Activated T-helper 2 cell treated with anti-CD3 and anti-CD28 coated beads, Interferon-gamma antibody, Interleukin-2, Interleukin-4, amounts not matched to agents 10 μg/mL and 5 μg/mL and 100 μg/mL, durations not matched to agents 14 hours and 24 hours and 36 hours (primary cell): ENCODE data around the gene BCL7A. TPM values are rescaled to one million over a fixed set of nuclear protein-coding genes. Genes with fewer than 3 reads are reported as not detected.

Source experiments
- DNase-seq: peaks from one replicate; pipeline ENCODE4 v3.0.0; 2021; ENCODE audit warnings: low spot score
- H3K27ac Mint-ChIP-seq: one replicate; pipeline ENCODE4 v1.8.0; 2021; ENCODE audit warnings: mixed read lengths
- H3K27me3 Mint-ChIP-seq: one replicate; pipeline ENCODE4 v1.8.0; 2021; ENCODE audit warnings: low read depth, mixed read lengths
- H3K36me3 Mint-ChIP-seq: one replicate; pipeline ENCODE4 v1.8.0; 2021; ENCODE audit warnings: low read depth, mixed read lengths
- H3K4me1 Mint-ChIP-seq: one replicate; pipeline ENCODE4 v1.8.0; 2021; ENCODE audit warnings: low read depth, mixed read lengths
- H3K4me3 Mint-ChIP-seq: one replicate; pipeline ENCODE4 v1.8.0; 2021; ENCODE audit warnings: low read depth, mild to moderate bottlenecking, moderate library complexity, mixed read lengths
- H3K9me3 Mint-ChIP-seq: one replicate; pipeline ENCODE4 v1.8.0; 2021; ENCODE audit warnings: mixed read lengths
- intact Hi-C: fragments of 100-400 bp; cut with micrococcal nuclease; formaldehyde crosslinking; loops from one replicate; pipeline ENCODE4 v1.15.1; 2023
- total RNA-seq: library from RNA; stranded (reverse); gene quantifications from 2 replicates; pipeline ENCODE4 v1.2.3, GENCODE V29; 2022

BCL7A gene
- total RNA-seq, 1 donor from 2014 or later, result 11.4 TPM

DNA sequence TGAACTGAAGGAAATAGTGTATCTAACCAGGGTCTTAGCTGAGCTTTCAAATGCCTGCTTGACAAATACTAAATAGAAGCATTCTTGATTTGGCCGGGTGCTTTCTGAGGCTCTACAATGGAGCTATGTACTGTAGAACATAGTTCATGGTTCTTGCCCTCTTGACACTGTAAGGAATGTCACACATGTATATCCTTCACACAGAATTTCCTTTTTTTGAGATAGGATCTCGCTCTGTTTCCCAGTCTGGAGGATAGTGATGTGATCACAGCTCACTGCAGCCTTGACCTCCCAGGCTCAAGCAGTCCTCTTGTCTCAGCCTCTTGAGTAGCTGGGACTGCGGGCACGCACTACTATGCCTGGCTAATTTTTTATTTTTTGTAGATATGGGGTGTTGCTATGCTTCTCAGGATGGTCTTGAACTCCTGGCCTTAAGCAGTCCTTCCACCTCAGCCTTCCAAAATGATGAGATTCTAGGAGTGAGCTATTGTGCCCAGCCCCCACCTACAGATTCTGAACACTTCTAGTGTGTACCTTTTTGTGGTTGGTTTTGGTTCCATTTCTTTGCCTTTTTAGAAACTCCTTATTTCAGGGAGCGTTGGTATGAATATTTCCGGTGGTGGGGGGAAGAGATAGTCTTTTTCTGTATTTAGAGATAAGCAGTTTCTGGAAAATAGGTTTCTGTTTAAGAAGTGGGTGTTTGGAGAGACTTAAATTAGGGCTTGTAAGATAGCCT, 61.1 kb downstream of the BCL7A start:
- no peak for DNase-seq
- Mint-ChIP-seq H3K4me3 (peak overlapping the region; percentile 44), H3K36me3 (peaks cover 46% of the 10 kb centered on the region), H3K4me1 (peaks cover 58% of the 10 kb centered on the region), H3K27ac (peak overlapping the region; percentile 48), H3K9me3 (no peaks in the 10 kb centered on the region), H3K27me3 (no peaks in the 10 kb centered on the region)
- intact Hi-C loops, result loop anchor here (1.0 to 5.0 kb wide), 2 partner anchors 26 to 90 kb away; no protein-coding TSS in a partner anchor

GRCh38 chr12:122084857-122085405, 63.2 kb downstream of the BCL7A start:
- Mint-ChIP-seq H3K27me3 (no peaks in the 10 kb centered on the region), H3K27ac (no peak overlapping the region), H3K9me3 (no peaks in the 10 kb centered on the region), H3K4me1 (peaks cover 57% of the 10 kb centered on the region), H3K36me3 (peaks cover 57% of the 10 kb centered on the region), H3K4me3 (no peak overlapping the region)
- DNase-seq, result no peak
- intact Hi-C loops, result loop anchor here (5.0 kb wide), 1 partner anchor 93 kb away; no protein-coding TSS in a partner anchor

DNA sequence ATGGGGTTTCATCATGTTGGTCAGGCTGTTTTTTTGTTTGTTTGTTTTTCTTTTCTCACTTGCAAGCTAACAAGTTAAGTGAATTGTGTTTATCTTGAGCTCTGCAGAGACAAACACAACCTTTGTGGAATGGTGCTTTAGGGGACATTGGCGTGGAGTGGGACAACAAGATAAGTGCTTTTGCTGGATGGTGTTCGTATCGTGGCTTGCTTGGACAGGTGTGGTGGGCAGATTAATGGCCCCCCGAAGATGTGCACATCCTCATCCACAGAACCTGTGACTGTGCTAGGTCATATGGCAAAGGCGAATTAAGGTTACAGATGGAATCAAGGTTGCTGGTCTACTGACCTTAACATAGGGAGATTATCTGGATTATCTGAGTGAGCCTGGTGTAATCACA, 63.9 kb downstream of the BCL7A start:
- peaks cover 51% of the 10 kb centered on the region for H3K4me1 Mint-ChIP-seq
- H3K27me3 Mint-ChIP-seq, result no peaks in the 10 kb centered on the region
- no peak overlapping the region for H3K4me3 Mint-ChIP-seq
- no peaks in the 10 kb centered on the region for H3K9me3 Mint-ChIP-seq
- intact Hi-C loops, result no loop called here
- no peak for DNase-seq
- H3K36me3 Mint-ChIP-seq, result peaks cover 57% of the 10 kb centered on the region
- no peak overlapping the region for H3K27ac Mint-ChIP-seq

DNA sequence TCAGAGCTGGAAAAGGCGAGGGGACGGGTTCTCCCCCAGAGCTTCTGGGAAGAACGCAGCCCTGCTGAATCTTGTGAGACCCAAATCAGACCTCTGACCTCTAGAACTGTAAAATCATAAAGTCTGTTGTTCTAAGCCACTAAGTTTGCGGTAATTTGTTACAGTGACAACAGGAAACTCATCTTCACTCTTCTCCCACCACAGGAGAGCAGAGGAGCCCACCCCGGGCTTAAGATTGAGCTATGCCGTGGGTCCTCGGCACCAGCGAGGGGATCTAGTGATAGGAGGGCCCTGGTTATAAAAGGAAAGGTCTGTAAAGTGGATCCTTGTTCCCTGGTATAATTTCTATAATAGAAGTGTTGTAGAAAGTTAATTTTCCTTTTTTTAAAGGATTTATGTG, 64.4 kb downstream of the BCL7A start:
- intact Hi-C loops, result no loop called here
- H3K4me3 Mint-ChIP-seq, result no peak overlapping the region
- H3K27ac Mint-ChIP-seq, result no peak overlapping the region
- H3K4me1 Mint-ChIP-seq, result peaks cover 48% of the 10 kb centered on the region
- no peak for DNase-seq
- no peaks in the 10 kb centered on the region for H3K27me3 Mint-ChIP-seq
- no peaks in the 10 kb centered on the region for H3K9me3 Mint-ChIP-seq
- peaks cover 58% of the 10 kb centered on the region for H3K36me3 Mint-ChIP-seq

GRCh38 chr12:122086641-122087285, 65.1 kb downstream of the BCL7A start:
- no peak overlapping the region for H3K27ac Mint-ChIP-seq
- no peaks in the 10 kb centered on the region for H3K9me3 Mint-ChIP-seq
- DNase-seq, result no peak
- H3K4me3 Mint-ChIP-seq, result no peak overlapping the region
- H3K36me3 Mint-ChIP-seq, result peaks cover 59% of the 10 kb centered on the region
- intact Hi-C loops, result no loop called here
- no peaks in the 10 kb centered on the region for H3K27me3 Mint-ChIP-seq
- peaks cover 47% of the 10 kb centered on the region for H3K4me1 Mint-ChIP-seq

DNA sequence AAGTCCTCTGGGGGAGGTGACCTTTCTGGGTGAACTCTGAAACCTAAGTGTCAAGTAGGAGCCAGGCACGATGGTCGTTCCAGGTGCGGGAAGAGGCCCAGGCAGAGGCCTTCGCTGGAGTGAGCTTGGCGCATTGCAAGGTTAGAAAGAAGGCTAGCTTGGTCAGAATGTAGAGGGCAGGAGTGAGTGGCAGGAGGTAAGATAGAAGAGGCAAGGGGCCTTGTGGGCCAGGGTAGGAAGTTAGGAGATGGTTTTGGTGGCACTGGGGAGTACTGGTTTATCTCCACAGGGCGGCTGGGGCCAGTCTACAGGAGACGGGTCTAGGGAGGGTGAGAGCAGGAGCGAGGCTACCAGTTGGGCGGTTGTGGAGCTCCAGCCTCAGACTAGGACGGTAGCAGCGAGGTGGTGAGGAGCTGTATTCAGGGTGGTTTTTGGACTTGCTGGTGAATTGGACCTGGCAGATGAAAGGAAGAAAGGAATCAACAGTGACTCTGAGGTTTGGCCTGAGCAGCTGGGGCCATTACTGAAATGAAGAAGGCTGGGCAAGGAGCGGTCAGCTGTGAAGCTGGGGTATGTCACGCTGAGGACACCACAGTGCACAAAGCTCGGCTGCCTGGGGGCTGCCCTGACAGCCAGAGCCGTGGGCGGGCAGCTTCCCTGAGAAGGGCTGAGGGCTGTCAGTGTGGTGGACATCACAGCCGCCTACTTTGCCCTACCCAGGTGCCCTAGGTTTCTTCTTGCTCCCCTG, 65.9 kb downstream of the BCL7A start:
- no peaks in the 10 kb centered on the region for H3K27me3 Mint-ChIP-seq
- H3K27ac Mint-ChIP-seq, result peak overlapping the region; percentile 21
- DNase-seq, result no peak
- H3K36me3 Mint-ChIP-seq, result peaks cover 59% of the 10 kb centered on the region
- H3K4me1 Mint-ChIP-seq, result peaks cover 38% of the 10 kb centered on the region
- no peaks in the 10 kb centered on the region for H3K9me3 Mint-ChIP-seq
- intact Hi-C loops, result no loop called here
- no peak overlapping the region for H3K4me3 Mint-ChIP-seq

DNA sequence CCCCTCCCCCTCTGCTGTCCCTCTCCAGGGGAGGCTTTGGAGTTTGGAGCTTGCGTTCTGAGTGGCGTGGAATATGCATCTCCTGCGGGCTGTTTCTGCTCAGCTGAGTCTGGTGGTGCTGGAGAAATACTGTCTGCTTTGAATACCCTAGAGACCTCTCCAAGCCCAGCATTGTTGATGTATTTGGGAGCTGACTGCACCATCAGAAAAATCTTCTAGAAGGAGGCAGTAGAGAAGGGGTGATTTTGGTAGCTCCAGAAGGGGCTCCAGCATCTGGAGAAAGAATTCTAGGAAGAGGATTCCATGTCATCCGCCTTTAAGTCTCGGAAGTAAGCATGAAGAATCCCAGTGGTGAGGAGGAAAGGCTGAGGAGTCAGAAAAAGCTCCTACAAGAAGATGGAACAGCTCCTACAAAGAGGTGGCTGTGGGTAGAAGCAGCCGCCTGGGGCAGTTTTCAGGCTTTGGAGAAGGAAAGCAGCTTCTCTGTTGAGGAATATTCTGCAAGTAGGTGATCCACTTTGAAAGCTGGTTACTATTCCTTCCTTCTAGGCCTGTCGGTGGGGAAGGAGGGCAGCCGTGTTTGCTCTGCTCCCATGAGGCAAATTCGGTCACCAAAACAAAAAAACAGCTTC, 66.6 kb downstream of the BCL7A start:
- intact Hi-C loops, result no loop called here
- Mint-ChIP-seq H3K36me3 (peaks cover 53% of the 10 kb centered on the region), H3K4me1 (peaks cover 31% of the 10 kb centered on the region), H3K9me3 (no peaks in the 10 kb centered on the region), H3K4me3 (no peak overlapping the region), H3K27ac (no peak overlapping the region), H3K27me3 (no peaks in the 10 kb centered on the region)
- DNase-seq, result no peak

DNA sequence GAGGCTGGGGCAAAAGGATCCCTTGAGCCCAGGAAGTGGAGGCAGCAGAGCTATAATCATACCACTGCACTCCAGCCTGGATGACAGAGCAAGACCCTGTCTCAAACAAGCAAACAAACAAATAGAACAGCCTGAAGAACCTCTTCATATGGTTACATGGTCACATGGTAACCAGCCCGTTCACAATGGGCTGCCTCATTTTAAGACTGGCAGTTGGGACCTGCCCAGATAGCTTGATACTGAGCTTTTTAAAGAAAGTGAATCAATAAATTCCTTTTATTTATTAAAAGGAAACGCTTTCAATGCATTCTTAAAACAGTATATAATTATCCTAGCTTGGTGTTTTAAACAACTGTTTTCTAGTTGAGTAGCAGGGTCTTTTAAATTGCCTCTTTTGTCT, 67.4 kb downstream of the BCL7A start:
- Mint-ChIP-seq H3K4me3 (no peak overlapping the region), H3K4me1 (peaks cover 24% of the 10 kb centered on the region), H3K27me3 (no peaks in the 10 kb centered on the region), H3K36me3 (peaks cover 47% of the 10 kb centered on the region), H3K9me3 (no peaks in the 10 kb centered on the region), H3K27ac (no peak overlapping the region)
- intact Hi-C loops, result no loop called here
- no peak for DNase-seq

DNA sequence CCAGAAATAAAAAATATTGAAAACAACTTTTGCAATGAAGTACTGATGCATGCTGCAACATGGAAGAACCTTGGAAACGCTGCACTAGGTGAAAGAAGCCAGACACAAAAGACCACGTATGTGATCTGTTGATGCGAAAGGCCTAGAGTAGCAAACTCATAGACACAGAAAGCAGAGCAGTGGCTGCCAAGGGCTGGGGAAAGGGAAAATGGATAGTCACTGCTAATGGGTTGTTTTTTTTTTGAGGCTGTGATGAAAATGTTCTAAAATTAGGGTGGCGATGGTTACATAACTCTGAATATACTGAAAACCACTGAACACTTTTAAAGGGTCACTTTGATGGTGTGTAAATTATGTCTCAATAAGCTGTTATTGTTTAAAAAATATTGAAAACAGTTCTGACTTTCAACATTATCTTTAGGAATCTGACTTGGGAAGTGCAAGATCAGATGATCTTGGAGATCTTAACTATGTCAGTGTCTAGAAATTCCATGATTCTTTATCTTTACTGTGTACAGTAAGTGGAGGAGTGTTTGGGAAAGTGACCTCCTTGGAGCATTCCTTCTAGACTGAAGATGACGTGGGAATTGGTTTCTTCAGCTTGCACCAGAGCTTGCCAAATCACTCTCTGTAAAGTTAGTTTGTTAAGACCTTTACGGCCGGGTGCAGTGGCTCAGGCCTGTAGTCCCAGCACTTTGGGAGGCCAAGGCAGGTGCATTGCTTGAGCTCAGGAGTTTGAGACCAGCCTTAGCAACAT, 69.3 kb downstream of the BCL7A start:
- H3K36me3 Mint-ChIP-seq, result peaks cover 33% of the 10 kb centered on the region
- H3K4me3 Mint-ChIP-seq, result no peak overlapping the region
- no peaks in the 10 kb centered on the region for H3K9me3 Mint-ChIP-seq
- DNase-seq, result no peak
- intact Hi-C loops, result no loop called here
- no peak overlapping the region for H3K27ac Mint-ChIP-seq
- no peaks in the 10 kb centered on the region for H3K27me3 Mint-ChIP-seq
- H3K4me1 Mint-ChIP-seq, result peaks cover 18% of the 10 kb centered on the region

DNA sequence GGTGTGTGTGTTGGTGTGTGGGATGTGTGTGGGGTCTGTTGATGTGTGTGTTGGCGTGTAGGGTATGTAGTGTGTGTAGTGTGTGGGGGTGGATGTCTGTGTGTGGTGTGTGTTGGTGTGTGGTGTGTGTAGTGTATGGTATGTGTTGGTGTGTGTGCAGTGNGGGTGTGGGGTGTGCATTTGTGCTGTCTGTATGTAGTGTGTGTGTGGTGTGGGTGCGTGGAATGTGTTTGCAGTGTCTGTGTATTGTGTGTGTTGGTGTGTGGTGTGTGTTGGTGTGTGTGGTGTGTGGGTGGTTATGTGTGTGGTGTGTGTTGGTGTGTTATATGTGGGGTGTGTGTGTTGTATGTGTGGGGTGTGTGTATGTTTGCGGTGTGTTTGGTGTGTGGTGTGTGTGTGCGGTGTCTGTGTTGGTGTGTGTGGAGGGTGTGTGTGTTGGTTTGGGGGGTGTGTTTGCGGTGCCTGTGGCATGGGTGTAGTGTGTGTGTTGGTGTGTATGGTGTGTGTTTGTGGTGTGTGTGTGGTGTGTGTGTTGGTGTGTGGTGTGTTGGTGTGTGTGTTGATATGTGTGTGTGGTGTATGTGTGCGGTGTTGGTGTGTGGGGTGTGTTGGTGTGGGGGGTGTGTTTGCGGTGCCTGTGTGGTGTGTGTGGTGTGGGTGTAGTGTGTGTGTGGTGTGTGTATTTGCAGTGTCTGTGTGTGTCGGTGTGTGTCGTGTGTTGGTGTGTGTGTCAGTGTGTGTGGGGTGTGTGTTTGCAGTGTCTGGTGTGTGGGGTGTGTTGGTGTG, 71.6 kb downstream of the BCL7A start:
- H3K9me3 Mint-ChIP-seq, result no peaks in the 10 kb centered on the region
- peaks cover 15% of the 10 kb centered on the region for H3K36me3 Mint-ChIP-seq
- H3K4me1 Mint-ChIP-seq, result peaks cover 17% of the 10 kb centered on the region
- DNase-seq, result no peak
- H3K4me3 Mint-ChIP-seq, result no peak overlapping the region
- intact Hi-C loops, result no loop called here
- H3K27ac Mint-ChIP-seq, result no peak overlapping the region
- H3K27me3 Mint-ChIP-seq, result no peaks in the 10 kb centered on the region

DNA sequence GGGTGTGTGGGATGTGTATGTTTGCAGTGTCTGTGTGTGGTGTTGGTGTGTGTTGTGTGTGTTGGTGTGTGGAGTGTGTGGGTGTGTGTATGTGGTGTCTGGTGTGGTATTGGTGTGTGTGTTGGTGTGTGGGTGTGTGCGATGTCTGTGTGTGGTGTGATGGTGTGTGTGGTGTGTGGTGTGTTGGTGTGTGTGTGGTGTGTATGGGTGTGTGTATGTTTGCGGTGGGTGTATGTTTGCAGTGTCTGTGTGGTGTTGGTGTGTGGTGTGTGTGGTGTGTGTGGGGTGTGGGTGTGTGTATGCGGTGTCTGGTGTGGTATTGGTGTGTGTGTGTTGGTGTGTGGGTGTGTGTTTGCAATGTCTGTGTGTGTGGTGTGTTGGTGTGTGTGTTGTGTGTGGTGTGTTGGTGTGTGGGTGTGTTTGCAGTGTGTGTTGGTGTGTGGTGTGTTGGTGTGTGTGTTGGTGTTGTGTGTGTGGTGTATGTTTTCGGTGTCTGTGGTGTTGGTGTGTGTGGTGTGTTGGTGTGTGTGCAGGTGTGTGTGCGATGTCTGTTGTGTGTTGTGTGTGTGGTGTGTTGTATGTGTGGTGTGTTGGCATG, 72.6 kb downstream of the BCL7A start:
- H3K4me1 Mint-ChIP-seq, result peaks cover 21% of the 10 kb centered on the region
- intact Hi-C loops, result no loop called here
- no peaks in the 10 kb centered on the region for H3K9me3 Mint-ChIP-seq
- no peaks in the 10 kb centered on the region for H3K27me3 Mint-ChIP-seq
- H3K4me3 Mint-ChIP-seq, result no peak overlapping the region
- H3K36me3 Mint-ChIP-seq, result peaks cover 12% of the 10 kb centered on the region
- DNase-seq, result no peak
- no peak overlapping the region for H3K27ac Mint-ChIP-seq
